Measurements from ENCODE around the gene HORMAD2.

Gene HORMAD2

DNA sequence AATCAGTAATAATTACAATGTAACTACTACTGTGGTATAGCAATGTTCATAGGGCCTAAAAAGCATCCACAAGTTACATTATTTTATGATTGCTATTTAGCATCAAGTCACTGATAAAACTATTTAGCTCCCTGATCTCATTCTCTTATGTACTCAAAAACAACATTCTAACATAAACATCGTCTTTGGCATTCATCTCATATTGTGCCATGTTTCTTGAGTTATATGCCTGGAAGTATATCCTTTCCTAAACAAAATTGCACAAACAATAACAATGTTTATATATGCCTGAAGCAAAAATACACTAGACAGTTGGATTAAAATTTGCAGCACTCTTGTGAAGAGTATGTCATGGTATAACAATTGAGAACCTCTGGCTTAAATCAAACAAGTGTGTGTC, 34.1 kb downstream of the HORMAD2 start:
- no peak for DNase-seq

GRCh38 chr22:30115705-30116104, 35.4 kb downstream of the HORMAD2 start:
- no peak for DNase-seq

DNA sequence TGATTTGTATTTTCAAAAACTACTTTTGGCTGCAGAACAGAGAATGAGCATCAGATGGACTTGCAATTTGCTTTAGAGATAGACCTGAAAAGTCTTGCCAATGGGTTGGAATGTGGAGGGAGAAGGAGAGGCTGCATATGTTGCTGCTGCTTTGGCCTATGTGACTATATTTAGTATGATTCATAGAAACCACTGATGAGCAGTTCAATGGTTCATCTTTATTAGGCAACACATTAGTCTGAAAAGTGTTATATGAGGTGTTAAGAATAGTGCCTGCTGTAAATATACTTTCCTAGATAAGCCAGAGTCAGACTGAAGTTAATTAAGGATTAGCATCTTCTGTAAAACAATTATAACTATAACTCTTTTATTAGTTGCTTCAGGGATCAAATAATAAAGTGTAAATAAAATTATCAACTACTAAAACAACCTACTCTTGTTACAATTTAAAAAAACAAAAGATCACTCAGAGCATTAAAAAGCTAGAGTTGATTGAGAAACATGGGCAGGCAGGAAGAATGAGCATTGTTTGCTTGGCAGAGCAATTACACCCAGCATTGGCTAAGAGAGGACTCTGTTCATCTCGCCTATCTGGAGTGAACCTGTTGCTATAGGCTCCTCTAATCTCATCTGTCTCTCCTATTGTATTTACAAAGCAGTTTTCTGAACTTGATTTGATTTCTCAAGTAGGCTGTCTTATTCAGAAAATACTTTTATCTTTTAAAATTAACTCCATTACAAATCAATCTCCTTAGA, 36.3 kb downstream of the HORMAD2 start:
- DNase-seq = no peak

DNA sequence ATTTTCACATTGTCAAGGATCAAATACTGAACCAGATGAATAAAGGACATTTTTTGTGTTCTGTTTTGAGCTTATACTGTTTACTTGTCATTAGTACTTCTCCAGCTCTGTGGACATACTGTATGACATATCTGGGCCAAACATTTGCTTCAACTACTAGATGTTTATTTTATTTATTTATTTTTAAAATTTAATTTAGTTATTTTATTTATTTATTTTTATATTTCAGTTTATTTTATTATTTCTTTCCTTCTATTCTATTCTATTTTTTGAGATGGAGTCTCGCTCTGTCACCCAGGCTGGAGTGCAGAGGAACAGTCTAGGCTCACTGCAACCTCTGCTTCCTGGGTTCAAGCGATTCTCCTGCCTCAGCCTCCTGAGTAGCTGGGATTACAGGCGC, 37.0 kb downstream of the HORMAD2 start:
- DNase-seq = no peak

- no peak for DNase-seq
Measured at GRCh38 chr22:30118291-30118690, 38.0 kb downstream of the HORMAD2 start.

DNA sequence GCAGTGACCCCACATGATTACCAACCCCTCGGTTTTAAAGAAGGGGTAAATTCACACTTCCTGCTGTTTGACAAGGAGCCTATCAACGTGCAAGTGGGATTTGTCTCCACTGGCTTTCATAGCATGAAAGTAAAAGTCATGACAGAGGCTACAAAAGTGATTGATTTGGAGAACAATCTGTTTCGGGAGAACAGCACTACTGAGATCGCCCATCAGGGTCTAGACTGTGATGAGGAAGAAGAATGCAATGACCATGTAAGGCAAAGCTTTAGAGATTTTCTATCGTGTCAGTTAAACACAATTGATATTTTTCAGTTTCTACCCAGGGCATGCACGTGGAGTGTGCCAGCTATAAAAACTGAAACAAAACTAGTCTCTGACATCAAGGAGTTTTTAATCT, 41.7 kb downstream of the HORMAD2 start:
- DNase-seq = no peak

GRCh38 chr22:30123463-30123862, 43.2 kb downstream of the HORMAD2 start:
- no peak for DNase-seq

DNA sequence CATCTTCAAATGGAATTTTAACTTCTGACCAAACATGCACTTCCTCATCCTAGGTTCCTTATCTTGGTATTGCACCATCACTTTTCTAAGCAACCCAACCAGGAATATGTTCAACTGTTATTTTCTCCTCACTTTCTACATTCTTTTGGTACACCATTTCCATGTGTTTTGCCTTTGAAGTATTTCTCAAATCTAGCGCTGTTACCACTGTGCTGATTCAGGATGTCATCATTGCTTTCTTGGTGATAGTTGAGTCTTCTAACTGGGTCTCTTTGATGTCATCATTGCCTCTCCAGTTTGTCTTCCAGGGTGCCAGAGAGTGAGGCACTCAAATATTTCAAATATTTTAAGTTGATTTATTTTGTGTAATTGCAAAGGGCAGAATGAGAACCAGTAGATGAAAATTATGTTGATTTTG, 47.5 kb downstream of the HORMAD2 start:
- DNase-seq = no peak

DNA sequence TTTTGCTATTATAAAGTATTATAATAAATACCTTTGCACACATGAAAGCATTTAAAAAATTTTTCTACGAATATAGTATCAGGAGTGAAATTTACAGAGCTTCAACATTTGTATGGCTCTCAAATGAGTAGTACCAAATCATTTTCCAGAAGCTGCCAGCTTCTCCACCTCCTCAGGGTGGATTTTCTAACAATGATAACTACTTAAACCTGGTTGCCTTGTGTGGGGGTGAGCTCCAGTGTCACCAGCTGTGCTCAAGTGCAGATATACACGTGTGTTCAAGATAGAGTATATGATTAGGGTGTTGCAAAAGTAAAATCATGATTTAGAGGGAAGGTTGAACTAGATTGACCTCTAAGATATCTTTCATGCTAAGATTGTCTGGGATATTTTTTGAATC, 48.2 kb downstream of the HORMAD2 start:
- no peak for DNase-seq

DNA sequence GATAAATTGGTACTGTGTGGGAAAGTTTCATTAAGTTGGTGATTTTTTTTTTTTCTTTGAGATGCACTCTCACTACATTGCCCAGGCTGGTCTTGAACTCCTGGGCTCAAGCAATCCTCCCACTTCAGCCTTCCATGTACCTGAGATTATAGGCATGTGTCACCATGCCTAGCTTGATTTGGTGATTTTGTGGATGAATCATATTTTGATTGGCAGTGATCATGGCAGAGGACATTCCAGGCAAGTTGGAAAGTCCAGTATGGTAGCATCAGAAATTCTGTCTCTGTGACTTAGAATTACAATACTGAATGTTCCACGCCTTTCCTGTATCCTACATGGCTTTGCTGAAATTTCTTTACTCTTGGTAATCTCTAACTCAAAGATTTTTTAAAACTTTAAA, 49.4 kb downstream of the HORMAD2 start:
- DNase-seq = no peak

- DNase-seq = no peak
Measured at GRCh38 chr22:30132290-30132996, 52.2 kb downstream of the HORMAD2 start.

DNA sequence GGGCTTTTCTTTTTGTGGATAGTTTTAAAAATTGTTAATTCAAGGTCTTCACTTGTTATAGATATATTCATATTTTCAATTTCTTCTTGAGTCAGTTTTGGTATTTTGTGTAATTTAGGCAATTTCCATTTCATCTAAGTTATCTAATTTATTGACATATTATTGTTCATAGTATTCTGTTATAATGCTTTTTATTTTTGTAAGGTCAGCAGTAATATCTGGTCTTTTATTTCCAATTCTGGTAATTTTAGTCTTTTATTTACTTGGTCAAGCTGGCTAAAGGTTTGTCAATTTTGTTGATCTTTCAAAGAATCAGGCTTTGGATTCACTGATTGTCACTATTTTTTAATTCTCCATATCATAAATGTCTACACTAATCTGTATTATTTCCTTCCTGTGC, 60.1 kb downstream of the HORMAD2 start:
- no peak for DNase-seq

DNA sequence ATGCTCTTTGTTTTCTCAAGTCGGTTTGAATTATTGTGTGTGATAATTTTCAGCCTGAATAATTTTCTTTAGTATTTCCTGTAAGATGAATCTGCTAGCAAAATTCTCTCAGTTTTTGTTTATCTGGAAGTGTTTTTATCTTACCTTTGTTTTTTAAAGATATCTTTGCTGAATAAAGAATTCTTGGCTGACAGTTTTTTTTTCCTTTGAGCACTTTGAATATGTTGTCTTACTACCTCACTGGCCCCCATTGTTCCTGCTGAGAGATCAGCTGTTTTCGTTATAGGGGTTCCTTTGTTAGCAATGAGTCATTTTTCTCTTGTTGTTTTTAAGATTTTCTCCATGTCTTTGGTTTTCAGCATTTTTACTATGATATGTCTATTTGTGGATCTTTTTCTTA, 63.0 kb downstream of the HORMAD2 start:
- DNase-seq = no peak

- DNase-seq = no peak
Measured at GRCh38 chr22:30144391-30144790, 64.1 kb downstream of the HORMAD2 start.

DNA sequence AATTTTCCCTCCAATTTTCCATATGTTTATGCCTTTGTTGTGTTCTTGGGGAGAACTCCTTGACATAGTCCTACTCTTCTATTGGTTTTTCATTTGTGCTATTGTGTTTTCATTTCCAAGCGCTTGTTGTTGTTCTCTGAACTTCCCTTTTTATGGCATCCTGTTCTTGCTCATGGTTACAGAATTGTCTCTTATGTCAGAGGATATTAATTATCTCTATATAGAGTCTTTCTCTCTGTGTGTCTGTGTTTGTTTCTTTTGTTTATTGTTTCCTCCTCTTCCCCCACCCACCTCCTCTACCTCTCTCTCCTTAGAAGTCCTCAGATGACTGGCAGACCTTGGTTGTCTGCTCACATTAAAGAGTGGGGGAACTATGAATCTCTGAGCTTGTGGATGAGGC, 69.9 kb downstream of the HORMAD2 start:
- no peak for DNase-seq

- DNase-seq = no peak
Measured at GRCh38 chr22:30158277-30158676, 78.0 kb downstream of the HORMAD2 start.

DNA sequence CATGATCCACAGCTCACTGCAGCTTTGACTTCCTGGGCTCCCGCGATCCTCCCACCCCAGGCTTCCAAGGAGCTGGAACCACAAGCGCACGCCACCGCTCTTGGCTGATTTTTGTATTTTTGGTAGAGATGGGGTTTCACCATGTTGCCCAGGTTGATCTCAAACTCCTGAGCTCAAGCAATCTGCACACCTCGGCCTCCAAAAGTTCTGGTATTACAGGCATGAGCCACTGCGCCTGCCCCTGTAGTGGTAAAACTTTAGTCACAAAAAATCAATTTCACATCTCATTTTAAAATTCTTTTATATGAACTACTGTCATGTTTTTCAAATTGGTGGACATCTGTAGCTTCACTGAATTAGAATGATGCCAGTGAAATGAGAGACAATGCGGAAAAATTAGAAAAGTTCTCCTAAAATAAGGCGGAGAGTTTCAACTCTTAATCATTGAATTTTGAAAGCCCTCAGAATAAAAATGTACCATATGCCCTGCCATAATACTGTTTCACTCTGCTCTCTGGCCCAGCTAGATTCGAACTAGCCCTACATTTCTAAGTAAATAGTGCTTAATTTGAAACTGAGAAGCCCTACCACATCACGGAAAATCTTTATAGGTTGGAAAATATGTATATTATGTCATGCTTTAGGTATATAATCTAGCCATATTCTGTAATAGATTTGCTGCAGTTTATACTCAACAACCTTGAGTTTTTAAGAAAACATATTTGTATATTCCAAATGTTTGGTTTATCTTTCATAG, 78.7 kb downstream of the HORMAD2 start:
- DNase-seq = no peak

DNA sequence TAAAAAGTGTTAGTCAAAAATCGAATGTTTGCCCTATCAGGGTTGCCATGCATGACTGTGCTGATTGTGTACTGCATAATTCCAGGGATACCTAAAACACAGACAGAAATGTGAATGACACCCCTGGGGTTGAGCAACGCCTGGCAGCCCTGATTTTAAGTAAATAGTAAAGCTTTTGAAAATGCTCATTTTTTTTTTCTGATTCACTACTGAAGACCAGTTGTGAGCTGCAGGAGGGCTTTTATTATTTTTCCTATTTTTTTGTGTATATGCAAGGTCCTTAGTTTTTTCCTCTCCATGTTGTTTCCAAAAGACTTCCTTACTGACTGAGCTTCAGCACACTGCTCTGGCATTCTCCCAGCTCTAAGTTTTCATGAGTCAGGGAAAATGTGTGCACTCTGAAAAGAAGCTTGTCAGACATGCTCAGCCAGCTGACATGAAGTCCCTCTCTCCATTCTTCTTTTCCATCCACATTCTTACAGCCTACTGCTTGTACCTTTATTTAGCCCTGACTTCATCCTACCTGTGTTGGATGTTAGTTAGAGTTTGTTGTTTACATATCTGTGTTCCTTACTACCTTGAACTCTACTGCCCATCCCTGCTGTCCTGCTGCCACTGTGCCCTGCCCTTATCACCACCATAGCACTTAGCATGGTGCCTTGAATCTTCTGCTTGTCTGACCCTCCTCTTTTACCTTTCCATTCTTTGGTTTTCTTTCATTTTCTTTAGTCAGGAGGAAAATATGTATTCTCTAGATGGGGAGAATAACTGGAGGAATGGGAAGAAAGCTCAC, 79.5 kb downstream of the HORMAD2 start:
- no peak for DNase-seq

- no peak for DNase-seq
Measured at GRCh38 chr22:30161051-30161469, 80.8 kb downstream of the HORMAD2 start.

GRCh38 chr22:30167296-30167695, 87.0 kb downstream of the HORMAD2 start:
- no peak for DNase-seq

DNA sequence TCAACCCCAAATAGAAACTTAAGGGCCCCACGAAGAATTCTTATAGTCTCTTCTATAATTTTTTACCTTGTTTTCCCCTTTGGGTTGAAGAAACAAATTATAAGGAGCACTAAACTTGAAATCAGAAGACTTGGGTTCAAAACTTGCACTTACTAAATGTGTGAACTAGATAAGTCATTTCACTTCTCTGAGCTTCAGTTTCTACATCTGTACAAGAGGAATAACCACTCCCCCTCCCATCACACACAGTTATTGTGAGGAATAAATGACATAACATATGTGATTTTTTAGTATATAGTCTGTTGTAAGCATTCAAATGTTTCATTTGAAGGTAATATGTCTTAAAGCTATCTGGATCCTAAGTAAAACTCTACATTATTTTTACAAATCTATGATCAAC, 87.5 kb downstream of the HORMAD2 start:
- DNase-seq = no peak

- DNase-seq = peak; percentile 25
Measured at GRCh38 chr22:30169002-30169401, 88.7 kb downstream of the HORMAD2 start.

DNA sequence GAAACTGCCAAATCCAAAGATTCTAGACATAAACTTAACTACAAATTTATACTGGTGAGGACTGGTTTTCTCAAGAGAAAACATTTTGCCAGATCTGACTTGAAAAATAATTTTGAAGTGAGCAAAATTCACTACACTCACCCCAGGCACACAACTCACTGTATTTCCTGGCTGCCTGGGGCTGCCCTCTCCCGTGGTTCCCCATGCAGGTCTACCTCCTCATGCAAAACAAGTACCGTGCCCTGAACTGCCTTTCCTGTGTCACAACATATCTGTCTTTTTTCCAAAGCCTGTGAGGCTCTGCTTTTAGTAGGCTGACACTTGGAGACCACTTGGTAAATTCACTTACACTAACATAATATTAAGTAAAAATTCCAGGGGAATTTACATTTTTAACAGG, 89.9 kb downstream of the HORMAD2 start:
- no peak for DNase-seq
